Measurements from ENCODE around the gene PXMP2.

Gene PXMP2

GRCh38 chr12:132653567-132654290 lies 33.7 kb upstream of the PXMP2 start:
- no peak overlapping the region for H3K27ac ChIP-seq (ENCODE audit: low read depth, low read length)
- H2BK12ac ChIP-seq (ENCODE audit: low read length), result no peak overlapping the region
- no CpG with 5 or more reads among the region's 7 CpGs for WGBS (ENCODE audit: extremely low coverage, insufficient coverage, insufficient read length)
- no peak overlapping the region for H3K18ac ChIP-seq (ENCODE audit: low read length)
- H3K4me2 ChIP-seq (ENCODE audit: low read length), result no peak overlapping the region
- H3K4me1 ChIP-seq (ENCODE audit: control insufficient read depth in 1 of 2, insufficient read depth in 2 of 2, low read length in 2 of 2), result no peaks in the 10 kb centered on the region
- peaks cover 3% of the 10 kb centered on the region for H3K9me3 ChIP-seq (ENCODE audit: insufficient read depth, low read depth, low read length)
- H2AK5ac ChIP-seq (ENCODE audit: low read length), result no peak overlapping the region
- H3K14ac ChIP-seq (ENCODE audit: low read length), result no peak overlapping the region
- no peak overlapping the region for H2AFZ ChIP-seq (ENCODE audit: insufficient read depth, low read length, poor library complexity)
- peaks cover 45 to 56% of the 10 kb centered on the region in 2 experiments for H3K36me3 ChIP-seq (ENCODE audit: control insufficient read depth in 1 of 2, insufficient read depth in 2 of 2, low read length in 2 of 2)
- H2BK5ac ChIP-seq (ENCODE audit: low read depth, low read length, poor library complexity), result no peak overlapping the region
- no peak overlapping the region for H3K4ac ChIP-seq (ENCODE audit: low read depth, low read length)
- no peak for DNase-seq
- no peak overlapping the region for H4K91ac ChIP-seq (ENCODE audit: low read depth, low read length)
- no peak overlapping the region for H2BK120ac ChIP-seq (ENCODE audit: insufficient read depth, low read length, poor library complexity)
- H3K27me3 ChIP-seq (ENCODE audit: insufficient read depth, low read length), result no peaks in the 10 kb centered on the region
- no peak overlapping the region for H3K9ac ChIP-seq (ENCODE audit: low read length)
- no peak overlapping the region for H3K23ac ChIP-seq (ENCODE audit: low read length)
- H3K79me2 ChIP-seq (ENCODE audit: control insufficient read depth, insufficient read depth, low read length, poor library complexity), result no peaks in the 10 kb centered on the region
- no peak overlapping the region for H3K4me3 ChIP-seq (ENCODE audit: low read depth, low read length)
- no peak overlapping the region for H4K8ac ChIP-seq (ENCODE audit: low read depth, low read length)
- no peaks in the 10 kb centered on the region for H3K79me1 ChIP-seq (ENCODE audit: low read length)
- H4K12ac ChIP-seq (ENCODE audit: low read depth, low read length), result no peak overlapping the region

- H3K14ac ChIP-seq (ENCODE audit: low read length), result no peak overlapping the region
- H3K27ac ChIP-seq (ENCODE audit: low read depth, low read length), result no peak overlapping the region
- H3K27me3 ChIP-seq (ENCODE audit: insufficient read depth, low read length), result no peaks in the 10 kb centered on the region
- no peak overlapping the region for H2BK12ac ChIP-seq (ENCODE audit: low read length)
- no peak overlapping the region for H2AK5ac ChIP-seq (ENCODE audit: low read length)
- no peak overlapping the region for H2BK120ac ChIP-seq (ENCODE audit: insufficient read depth, low read length, poor library complexity)
- no peak overlapping the region for H3K4me3 ChIP-seq (ENCODE audit: low read depth, low read length)
- H3K36me3 ChIP-seq (ENCODE audit: control insufficient read depth in 1 of 2, insufficient read depth in 2 of 2, low read length in 2 of 2), result peaks cover 53 to 65% of the 10 kb centered on the region in 2 experiments
- H4K91ac ChIP-seq (ENCODE audit: low read depth, low read length), result no peak overlapping the region
- no peak overlapping the region for H2AFZ ChIP-seq (ENCODE audit: insufficient read depth, low read length, poor library complexity)
- no peak overlapping the region for H2BK5ac ChIP-seq (ENCODE audit: low read depth, low read length, poor library complexity)
- peaks cover 3% of the 10 kb centered on the region for H3K9me3 ChIP-seq (ENCODE audit: insufficient read depth, low read depth, low read length)
- no peak overlapping the region for H3K4ac ChIP-seq (ENCODE audit: low read depth, low read length)
- no CpG with 5 or more reads among the region's 12 CpGs for WGBS (ENCODE audit: extremely low coverage, insufficient coverage, insufficient read length)
- H3K23ac ChIP-seq (ENCODE audit: low read length), result no peak overlapping the region
- H4K8ac ChIP-seq (ENCODE audit: low read depth, low read length), result no peak overlapping the region
- no peak overlapping the region for H3K9ac ChIP-seq (ENCODE audit: low read length)
- no peaks in the 10 kb centered on the region for H3K79me2 ChIP-seq (ENCODE audit: control insufficient read depth, insufficient read depth, low read length, poor library complexity)
- no peaks in the 10 kb centered on the region for H3K79me1 ChIP-seq (ENCODE audit: low read length)
- no peaks in the 10 kb centered on the region for H3K4me1 ChIP-seq (ENCODE audit: control insufficient read depth in 1 of 2, insufficient read depth in 2 of 2, low read length in 2 of 2)
- DNase-seq, result no peak
- H3K18ac ChIP-seq (ENCODE audit: low read length), result no peak overlapping the region
- no peak overlapping the region for H3K4me2 ChIP-seq (ENCODE audit: low read length)
- no peak overlapping the region for H4K12ac ChIP-seq (ENCODE audit: low read depth, low read length)
Observed at GRCh38 chr12:132657004-132657727, 30.2 kb upstream of the PXMP2 start.

- H3K14ac ChIP-seq (ENCODE audit: low read length), result no peak overlapping the region
- no peak overlapping the region for H3K18ac ChIP-seq (ENCODE audit: low read length)
- H2AK5ac ChIP-seq (ENCODE audit: low read length), result no peak overlapping the region
- no peak overlapping the region for H3K27ac ChIP-seq (ENCODE audit: low read depth, low read length)
- no peak overlapping the region for H3K9ac ChIP-seq (ENCODE audit: low read length)
- H2AFZ ChIP-seq (ENCODE audit: insufficient read depth, low read length, poor library complexity), result no peak overlapping the region
- H3K9me3 ChIP-seq (ENCODE audit: insufficient read depth, low read depth, low read length), result peaks cover 3% of the 10 kb centered on the region
- DNase-seq, result no peak
- peaks cover 56 to 68% of the 10 kb centered on the region in 2 experiments for H3K36me3 ChIP-seq (ENCODE audit: control insufficient read depth in 1 of 2, insufficient read depth in 2 of 2, low read length in 2 of 2)
- no peak overlapping the region for H3K23ac ChIP-seq (ENCODE audit: low read length)
- H2BK12ac ChIP-seq (ENCODE audit: low read length), result no peak overlapping the region
- H4K8ac ChIP-seq (ENCODE audit: low read depth, low read length), result no peak overlapping the region
- H3K4ac ChIP-seq (ENCODE audit: low read depth, low read length), result no peak overlapping the region
- H3K79me1 ChIP-seq (ENCODE audit: low read length), result no peaks in the 10 kb centered on the region
- no peak overlapping the region for H3K4me2 ChIP-seq (ENCODE audit: low read length)
- H2BK120ac ChIP-seq (ENCODE audit: insufficient read depth, low read length, poor library complexity), result no peak overlapping the region
- H4K12ac ChIP-seq (ENCODE audit: low read depth, low read length), result no peak overlapping the region
- H3K79me2 ChIP-seq (ENCODE audit: control insufficient read depth, insufficient read depth, low read length, poor library complexity), result no peaks in the 10 kb centered on the region
- no peaks in the 10 kb centered on the region for H3K4me1 ChIP-seq (ENCODE audit: control insufficient read depth in 1 of 2, insufficient read depth in 2 of 2, low read length in 2 of 2)
- H3K27me3 ChIP-seq (ENCODE audit: insufficient read depth, low read length), result no peaks in the 10 kb centered on the region
- H4K91ac ChIP-seq (ENCODE audit: low read depth, low read length), result no peak overlapping the region
- no peak overlapping the region for H3K4me3 ChIP-seq (ENCODE audit: low read depth, low read length)
- no CpG with 5 or more reads among the region's 32 CpGs for WGBS (ENCODE audit: extremely low coverage, insufficient coverage, insufficient read length)
- H2BK5ac ChIP-seq (ENCODE audit: low read depth, low read length, poor library complexity), result no peak overlapping the region
Observed at GRCh38 chr12:132658149-132658894, 29.1 kb upstream of the PXMP2 start.

GRCh38 chr12:132659146-132659545 lies 28.2 kb upstream of the PXMP2 start:
- no peak for DNase-seq
- no peak overlapping the region for H2AFZ ChIP-seq (ENCODE audit: insufficient read depth, low read length, poor library complexity)
- no peaks in the 10 kb centered on the region for H3K27me3 ChIP-seq (ENCODE audit: insufficient read depth, low read length)
- peaks cover 3% of the 10 kb centered on the region for H3K9me3 ChIP-seq (ENCODE audit: insufficient read depth, low read depth, low read length)
- H3K18ac ChIP-seq (ENCODE audit: low read length), result no peak overlapping the region
- H3K79me2 ChIP-seq (ENCODE audit: control insufficient read depth, insufficient read depth, low read length, poor library complexity), result no peaks in the 10 kb centered on the region
- H3K4me3 ChIP-seq (ENCODE audit: low read depth, low read length), result no peak overlapping the region
- no peak overlapping the region for H2BK5ac ChIP-seq (ENCODE audit: low read depth, low read length, poor library complexity)
- H2AK5ac ChIP-seq (ENCODE audit: low read length), result no peak overlapping the region
- no peak overlapping the region for H4K12ac ChIP-seq (ENCODE audit: low read depth, low read length)
- peaks cover 63 to 75% of the 10 kb centered on the region in 2 experiments for H3K36me3 ChIP-seq (ENCODE audit: control insufficient read depth in 1 of 2, insufficient read depth in 2 of 2, low read length in 2 of 2)
- no peak overlapping the region for H4K91ac ChIP-seq (ENCODE audit: low read depth, low read length)
- H3K79me1 ChIP-seq (ENCODE audit: low read length), result no peaks in the 10 kb centered on the region
- H3K9ac ChIP-seq (ENCODE audit: low read length), result no peak overlapping the region
- H4K8ac ChIP-seq (ENCODE audit: low read depth, low read length), result no peak overlapping the region
- H3K4ac ChIP-seq (ENCODE audit: low read depth, low read length), result no peak overlapping the region
- H2BK12ac ChIP-seq (ENCODE audit: low read length), result no peak overlapping the region
- H3K23ac ChIP-seq (ENCODE audit: low read length), result no peak overlapping the region
- no CpG with 5 or more reads among the region's 16 CpGs for WGBS (ENCODE audit: extremely low coverage, insufficient coverage, insufficient read length)
- no peak overlapping the region for H2BK120ac ChIP-seq (ENCODE audit: insufficient read depth, low read length, poor library complexity)
- no peak overlapping the region for H3K27ac ChIP-seq (ENCODE audit: low read depth, low read length)
- H3K4me1 ChIP-seq (ENCODE audit: control insufficient read depth in 1 of 2, insufficient read depth in 2 of 2, low read length in 2 of 2), result no peaks in the 10 kb centered on the region
- no peak overlapping the region for H3K4me2 ChIP-seq (ENCODE audit: low read length)
- H3K14ac ChIP-seq (ENCODE audit: low read length), result no peak overlapping the region

Data from trophoblast cell (in vitro differentiated cells and primary cell).